ENCODE measurements around the gene FLT1.

The FLT1 gene

GRCh38 chr13:28258417-28258816 is 236.5 kb downstream of the FLT1 start:
- in situ Hi-C loops (cut with MboI; ENCODE audit: low sequenced_read_pairs) = no loop called here

GRCh38 chr13:28257305-28257704 is 237.6 kb downstream of the FLT1 start:
- in situ Hi-C loops (cut with MboI; ENCODE audit: low sequenced_read_pairs) = no loop called here

GRCh38 chr13:28252547-28252946 is 242.4 kb downstream of the FLT1 start:
- in situ Hi-C loops (cut with MboI; ENCODE audit: low sequenced_read_pairs) = no loop called here

GRCh38 chr13:28251466-28251865 is 243.5 kb downstream of the FLT1 start:
- in situ Hi-C loops (cut with MboI; ENCODE audit: low sequenced_read_pairs) = no loop called here

- in situ Hi-C loops (cut with MboI; ENCODE audit: low sequenced_read_pairs) = no loop called here
These were observed 244.4 kb downstream of the FLT1 start for GRCh38 chr13:28250542-28250941.

Measured in hTERT RPE-1 (cell line).